Naive B cell (primary cell): ENCODE results near the gene OR2A12. TPM values are rescaled to one million over a fixed set of nuclear protein-coding genes. Genes with fewer than 3 reads are reported as not detected.
"Not testable (repeated sequence)": the region's sequence is repeated elsewhere in the genome, so short reads cannot be mapped to it uniquely, and the experiment has no call there.

Experiments used
- ATAC-seq, 2 donors: fragments of 150-1000 bp; cut with Tn5 transposase; 2 replicates each; pipeline ENCODE4 v1.10.0; 2021; ENCODE audit warnings: low read depth in 2 of 2, mild to moderate bottlenecking in 2 of 2, moderate library complexity in 2 of 2
- DNase-seq: peaks from one replicate; pipeline ENCODE4 v3.0.0; 2022
- H3K27ac Mint-ChIP-seq, 6 donors: one replicate each; pipeline ENCODE4 v1.8.0; 2020 to 2022; ENCODE audit warnings: mild to moderate bottlenecking in 6 of 6, mixed read lengths in 6 of 6, moderate library complexity in 5 of 6, inconsistent platforms in 2 of 6
- H3K27me3 Mint-ChIP-seq, 3 donors: one replicate each; pipeline ENCODE4 v1.8.0; 2021 to 2022; ENCODE audit warnings: mixed read lengths in 3 of 3, mild to moderate bottlenecking in 1 of 3
- H3K36me3 Mint-ChIP-seq, 2 donors: one replicate each; pipeline ENCODE4 v1.8.0; 2020 to 2022; ENCODE audit warnings: mixed read lengths in 2 of 2, inconsistent platforms in 1 of 2, mild to moderate bottlenecking in 1 of 2
- H3K4me1 Mint-ChIP-seq, 3 donors: one replicate each; pipeline ENCODE4 v1.8.0; 2020 to 2022; ENCODE audit warnings: mixed read lengths in 3 of 3, inconsistent platforms in 1 of 3, mild to moderate bottlenecking in 1 of 3, moderate library complexity in 1 of 3
- H3K4me3 Mint-ChIP-seq, 8 donors: one replicate each; pipeline ENCODE4 v1.8.0; 2020 to 2022; ENCODE audit warnings: mild to moderate bottlenecking in 8 of 8, mixed read lengths in 8 of 8, moderate library complexity in 8 of 8, inconsistent platforms in 2 of 8
- H3K9me3 Mint-ChIP-seq, 7 donors: one replicate each; pipeline ENCODE4 v1.8.0; 2020 to 2022; ENCODE audit warnings: mixed read lengths in 7 of 7, mild to moderate bottlenecking in 5 of 7, inconsistent platforms in 2 of 7, moderate library complexity in 1 of 7
- polyA plus RNA-seq, 6 donors: library from polyadenylated mRNA; unstranded; fragments of 300-500 nt; fragmentation: Illumina TruSeq; gene quantifications; one replicate each; pipeline ENCODE4 v1.2.3, GENCODE V29; 2021; ENCODE audit warnings: low read depth in 6 of 6

Gene OR2A12, protein sequence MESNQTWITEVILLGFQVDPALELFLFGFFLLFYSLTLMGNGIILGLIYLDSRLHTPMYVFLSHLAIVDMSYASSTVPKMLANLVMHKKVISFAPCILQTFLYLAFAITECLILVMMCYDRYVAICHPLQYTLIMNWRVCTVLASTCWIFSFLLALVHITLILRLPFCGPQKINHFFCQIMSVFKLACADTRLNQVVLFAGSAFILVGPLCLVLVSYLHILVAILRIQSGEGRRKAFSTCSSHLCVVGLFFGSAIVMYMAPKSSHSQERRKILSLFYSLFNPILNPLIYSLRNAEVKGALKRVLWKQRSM
- not detected for polyA plus RNA-seq

DNA sequence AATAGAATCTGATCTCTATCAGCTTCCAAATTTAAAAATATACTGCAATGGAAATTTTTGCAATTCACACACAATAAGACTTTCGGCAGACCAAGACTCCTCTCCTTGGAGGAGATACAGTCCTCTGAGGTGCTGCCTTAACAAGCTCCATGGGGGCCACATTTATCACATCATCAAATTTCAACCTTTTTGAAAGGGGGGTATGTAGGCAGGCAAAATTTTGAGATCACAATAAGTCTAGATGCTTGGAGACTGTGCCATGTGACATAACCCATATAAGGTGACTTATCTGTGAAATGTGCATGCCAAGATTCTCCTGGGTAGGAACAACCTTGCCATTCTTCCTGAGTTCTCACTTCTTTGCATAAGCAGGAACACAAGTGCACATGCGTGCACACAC lies at the start of gene OR2A12:
Gene OR2A12 (plus strand): TSS at position 301 of the 400 bp plus-strand sequence. CDS start 8,830 bp downstream, outside the sequence.
- H3K27me3 Mint-ChIP-seq: peaks cover 0 to 17% (median 0%) of the 10 kb centered on the region in 3 donors
- H3K27ac Mint-ChIP-seq: no peak within 1 kb of the TSS
- ATAC-seq: no peak
- peaks cover 0 to 6% (median 3%) of the 10 kb centered on the region in 7 donors for H3K9me3 Mint-ChIP-seq
- H3K36me3 Mint-ChIP-seq: no peaks in the 10 kb centered on the region
- no peak for DNase-seq
- H3K4me1 Mint-ChIP-seq: no peaks in the 10 kb centered on the region
- H3K4me3 Mint-ChIP-seq: no peak within 1 kb of the TSS

DNA sequence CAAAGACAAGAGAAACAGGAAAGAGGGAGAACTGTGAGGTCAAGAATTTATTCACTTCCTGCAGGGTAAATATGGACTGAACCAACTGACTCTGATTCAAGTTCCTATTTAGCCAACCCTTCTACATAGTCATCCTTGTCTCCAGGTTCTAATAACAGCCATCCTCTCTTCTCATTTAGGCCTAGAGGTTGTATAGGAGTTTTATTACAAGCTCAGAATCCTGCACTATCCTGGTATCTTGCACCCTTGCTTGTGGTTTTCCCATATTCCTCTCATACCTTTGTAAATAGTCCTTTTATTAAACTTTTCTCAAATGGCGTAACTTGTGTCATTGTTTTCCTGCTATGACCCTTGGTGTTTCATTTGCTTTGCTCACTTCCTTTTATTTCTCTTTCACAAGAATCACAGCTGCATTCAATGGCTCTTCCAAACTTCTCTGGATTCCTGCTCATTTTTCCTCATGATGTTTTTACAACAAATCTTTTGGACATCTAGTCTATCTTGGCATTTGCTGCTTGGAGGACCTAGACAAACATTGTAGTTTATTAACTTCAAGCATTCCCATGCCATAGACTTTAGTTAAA lies 49.7 kb upstream of the OR2A12 start:
- no peaks in the 10 kb centered on the region for H3K9me3 Mint-ChIP-seq
- ATAC-seq: no peak
- no peak for DNase-seq
- H3K27ac Mint-ChIP-seq: no peak overlapping the region
- peaks cover 13 to 38% (median 16%) of the 10 kb centered on the region in 3 donors for H3K27me3 Mint-ChIP-seq
- H3K36me3 Mint-ChIP-seq: no peaks in the 10 kb centered on the region
- H3K4me1 Mint-ChIP-seq: no peaks in the 10 kb centered on the region
- no peak overlapping the region for H3K4me3 Mint-ChIP-seq

DNA sequence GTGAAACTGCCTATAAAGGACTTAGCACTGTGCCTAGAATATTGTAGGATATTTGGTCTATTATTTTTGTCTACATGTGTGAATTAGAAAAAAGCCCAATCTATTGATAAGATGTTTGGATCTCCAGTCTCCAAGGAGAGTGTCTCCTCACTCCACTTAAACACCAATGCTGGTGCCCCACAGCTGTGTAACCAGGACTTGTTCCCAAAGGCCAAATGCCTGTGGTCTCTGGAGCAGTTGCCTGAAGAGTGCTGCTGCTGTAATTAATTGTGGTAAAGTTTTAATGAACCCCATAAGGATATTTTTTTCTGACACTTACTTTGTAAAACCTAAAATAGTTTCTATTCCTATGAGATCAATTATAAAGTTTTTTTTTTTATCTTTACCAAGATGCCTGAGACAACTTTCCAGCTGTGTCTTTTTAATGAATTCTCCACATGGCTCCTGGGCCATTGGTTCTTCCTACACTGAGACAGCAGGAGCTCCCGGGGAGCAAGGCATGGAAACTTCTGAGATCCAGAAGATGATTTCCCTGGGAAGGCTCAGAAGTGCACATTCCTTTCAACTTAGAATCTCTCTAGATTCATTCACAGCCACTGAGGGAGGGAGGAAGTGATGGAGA lies 48.6 kb upstream of the OR2A12 start:
- Mint-ChIP-seq H3K27me3 (peaks cover 13 to 28% (median 15%) of the 10 kb centered on the region in 3 donors), H3K4me3 (no peak overlapping the region), H3K4me1 (no peaks in the 10 kb centered on the region), H3K9me3 (no peaks in the 10 kb centered on the region), H3K27ac (no peak overlapping the region), H3K36me3 (no peaks in the 10 kb centered on the region)
- DNase-seq (no peak), ATAC-seq (no peak)

- ATAC-seq (no peak), DNase-seq (no peak)
- no peak overlapping the region for H3K4me3 Mint-ChIP-seq
- peaks cover 11 to 16% (median 13%) of the 10 kb centered on the region in 3 donors for H3K27me3 Mint-ChIP-seq
- H3K27ac Mint-ChIP-seq: no peak overlapping the region
- no peaks in the 10 kb centered on the region for H3K4me1 Mint-ChIP-seq
- no peaks in the 10 kb centered on the region for H3K9me3 Mint-ChIP-seq
- no peaks in the 10 kb centered on the region for H3K36me3 Mint-ChIP-seq
Measured at GRCh38 chr7:144038887-144039286, 47.2 kb upstream of the OR2A12 start.

GRCh38 chr7:144048648-144049047 lies 37.4 kb upstream of the OR2A12 start, which contains the start of gene OR2A5:
OR2A5 (plus strand) TSS chr7:144048948; CDS start chr7:144050402, 1,454 bp downstream.
- no peaks in the 10 kb centered on the region for H3K36me3 Mint-ChIP-seq
- DNase-seq (no peak), ATAC-seq (no peak)
- H3K4me3 Mint-ChIP-seq: no peak within 1 kb of the TSS
- peaks cover 14 to 27% (median 15%) of the 10 kb centered on the region in 3 donors for H3K27me3 Mint-ChIP-seq
- H3K9me3 Mint-ChIP-seq: peaks cover 0 to 4% (median 0%) of the 10 kb centered on the region in 7 donors
- H3K4me1 Mint-ChIP-seq: no peaks in the 10 kb centered on the region
- H3K27ac Mint-ChIP-seq: no peak within 1 kb of the TSS

DNA sequence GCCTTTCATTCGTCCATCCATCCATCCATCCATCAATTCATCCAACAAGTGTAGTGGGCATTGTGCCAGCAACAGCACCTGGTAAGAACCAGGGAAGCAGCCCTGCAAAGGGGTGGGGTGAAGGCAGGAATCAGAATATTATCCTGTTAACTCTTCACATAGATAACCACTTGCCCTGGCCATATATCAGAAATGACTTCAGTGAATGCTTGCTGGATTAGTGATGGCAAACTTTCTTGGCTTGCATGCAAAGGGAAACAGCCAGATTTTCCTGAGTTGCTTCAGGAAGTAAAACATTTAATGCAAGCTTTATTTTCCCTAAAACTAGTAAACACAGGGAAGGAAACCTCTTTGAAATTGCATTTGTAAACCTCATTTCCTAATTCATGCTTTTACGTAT lies 36.6 kb upstream of the OR2A12 start:
- no peak overlapping the region for H3K27ac Mint-ChIP-seq
- ATAC-seq (no peak), DNase-seq (no peak)
- H3K9me3 Mint-ChIP-seq: peaks cover 0 to 4% (median 0%) of the 10 kb centered on the region in 7 donors
- no peaks in the 10 kb centered on the region for H3K4me1 Mint-ChIP-seq
- H3K4me3 Mint-ChIP-seq: no peak overlapping the region
- H3K27me3 Mint-ChIP-seq: peaks cover 13 to 30% (median 15%) of the 10 kb centered on the region in 3 donors
- no peaks in the 10 kb centered on the region for H3K36me3 Mint-ChIP-seq

GRCh38 chr7:144050093-144050492 lies 36.0 kb upstream of the OR2A12 start:
- no peak for ATAC-seq
- Mint-ChIP-seq H3K4me1 (no peaks in the 10 kb centered on the region), H3K27me3 (peaks cover 13 to 30% (median 15%) of the 10 kb centered on the region in 3 donors), H3K4me3 (no peak overlapping the region), H3K27ac (no peak overlapping the region), H3K36me3 (no peaks in the 10 kb centered on the region), H3K9me3 (peaks cover 0 to 2% (median 0%) of the 10 kb centered on the region in 7 donors)
- no peak for DNase-seq

DNA sequence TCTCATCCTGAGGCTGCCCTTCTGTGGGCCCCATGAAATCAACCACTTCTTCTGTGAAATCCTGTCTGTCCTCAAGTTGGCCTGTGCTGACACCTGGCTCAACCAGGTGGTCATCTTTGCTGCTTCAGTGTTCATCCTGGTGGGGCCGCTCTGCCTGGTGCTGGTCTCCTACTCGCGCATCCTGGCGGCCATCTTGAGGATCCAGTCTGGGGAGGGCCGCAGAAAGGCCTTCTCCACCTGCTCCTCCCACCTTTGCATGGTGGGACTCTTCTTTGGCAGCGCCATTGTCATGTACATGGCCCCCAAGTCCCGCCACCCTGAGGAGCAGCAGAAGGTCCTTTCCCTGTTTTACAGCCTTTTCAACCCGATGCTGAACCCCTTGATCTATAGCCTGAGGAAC lies 35.2 kb upstream of the OR2A12 start:
- H3K27ac Mint-ChIP-seq, H3K4me1 Mint-ChIP-seq, H3K9me3 Mint-ChIP-seq, DNase-seq, ATAC-seq, H3K4me3 Mint-ChIP-seq, H3K36me3 Mint-ChIP-seq: not testable (repeated sequence)
- peaks cover 13 to 36% (median 20%) of the 10 kb centered on the region in 3 donors for H3K27me3 Mint-ChIP-seq

GRCh38 chr7:144057954-144058353 lies 28.1 kb upstream of the OR2A12 start:
- no peak overlapping the region for H3K27ac Mint-ChIP-seq
- peaks cover 4 to 22% (median 13%) of the 10 kb centered on the region in 7 donors for H3K9me3 Mint-ChIP-seq
- no peak overlapping the region for H3K4me3 Mint-ChIP-seq
- H3K27me3 Mint-ChIP-seq: peaks cover 15 to 23% (median 17%) of the 10 kb centered on the region in 3 donors
- no peak for DNase-seq
- H3K4me1 Mint-ChIP-seq: no peaks in the 10 kb centered on the region
- no peak for ATAC-seq
- peaks cover 0 to 4% of the 10 kb centered on the region in 2 donors for H3K36me3 Mint-ChIP-seq

DNA sequence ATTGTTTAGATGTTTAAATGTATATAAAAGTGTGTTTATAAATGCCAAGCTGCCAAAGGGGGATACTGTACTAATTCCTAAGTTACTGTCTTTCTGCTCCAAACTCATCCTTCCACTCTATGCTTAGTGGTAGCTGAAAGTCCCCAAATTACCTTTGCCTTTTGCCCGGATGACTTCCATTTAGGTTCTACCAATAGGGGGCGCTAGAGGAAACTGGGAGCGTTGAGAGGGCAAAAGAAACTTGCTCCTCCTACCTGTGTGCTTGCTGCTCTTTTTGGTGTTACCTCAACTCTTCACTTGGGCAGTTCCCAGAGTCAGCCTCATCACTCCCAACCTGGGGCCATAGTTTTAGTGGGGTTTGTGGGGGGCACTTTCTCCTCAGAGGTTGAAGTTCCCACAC lies 22.4 kb upstream of the OR2A12 start:
- no peak overlapping the region for H3K4me3 Mint-ChIP-seq
- no peak overlapping the region for H3K27ac Mint-ChIP-seq

GRCh38 chr7:144069511-144069910 lies 16.6 kb upstream of the OR2A12 start, which contains the start of gene OR2A25:
OR2A25 (plus strand) TSS chr7:144069811; CDS start chr7:144074220, 4,409 bp downstream.
- Mint-ChIP-seq H3K36me3 (no peaks in the 10 kb centered on the region), H3K27ac (no peak within 1 kb of the TSS), H3K4me1 (no peaks in the 10 kb centered on the region), H3K27me3 (peaks cover 4 to 11% (median 4%) of the 10 kb centered on the region in 3 donors), H3K9me3 (peaks cover 0 to 8% (median 0%) of the 10 kb centered on the region in 7 donors), H3K4me3 (no peak within 1 kb of the TSS)
- no peak for ATAC-seq
- DNase-seq: no peak

More for the DNA sequence above, 22.4 kb upstream of the OR2A12 start:
- DNase-seq (no peak), ATAC-seq (no peak)
- peaks cover 4 to 29% (median 15%) of the 10 kb centered on the region in 7 donors for H3K9me3 Mint-ChIP-seq
- H3K4me1 Mint-ChIP-seq: no peaks in the 10 kb centered on the region
- H3K27me3 Mint-ChIP-seq: peaks cover 0 to 26% (median 18%) of the 10 kb centered on the region in 3 donors
- H3K36me3 Mint-ChIP-seq: peaks cover 0 to 4% of the 10 kb centered on the region in 2 donors

- H3K4me1 Mint-ChIP-seq: no peaks in the 10 kb centered on the region
- ATAC-seq: no peak
- peaks cover 0 to 8% (median 0%) of the 10 kb centered on the region in 7 donors for H3K9me3 Mint-ChIP-seq
- no peak for DNase-seq
- no peak overlapping the region for H3K4me3 Mint-ChIP-seq
- peaks cover 4 to 11% (median 8%) of the 10 kb centered on the region in 3 donors for H3K27me3 Mint-ChIP-seq
- H3K27ac Mint-ChIP-seq: no peak overlapping the region
- H3K36me3 Mint-ChIP-seq: no peaks in the 10 kb centered on the region
Measured at GRCh38 chr7:144069953-144070352, 16.1 kb upstream of the OR2A12 start.

- H3K27me3 Mint-ChIP-seq: peaks cover 3 to 10% (median 6%) of the 10 kb centered on the region in 3 donors
- no peak for DNase-seq
- H3K4me1 Mint-ChIP-seq: no peaks in the 10 kb centered on the region
- no peaks in the 10 kb centered on the region for H3K9me3 Mint-ChIP-seq
- ATAC-seq: no peak
- no peak overlapping the region for H3K27ac Mint-ChIP-seq
- no peaks in the 10 kb centered on the region for H3K36me3 Mint-ChIP-seq
- H3K4me3 Mint-ChIP-seq: no peak overlapping the region
Measured at GRCh38 chr7:144074374-144074773, 11.7 kb upstream of the OR2A12 start.
